ENCODE results near the gene CLHC1.

DNA sequence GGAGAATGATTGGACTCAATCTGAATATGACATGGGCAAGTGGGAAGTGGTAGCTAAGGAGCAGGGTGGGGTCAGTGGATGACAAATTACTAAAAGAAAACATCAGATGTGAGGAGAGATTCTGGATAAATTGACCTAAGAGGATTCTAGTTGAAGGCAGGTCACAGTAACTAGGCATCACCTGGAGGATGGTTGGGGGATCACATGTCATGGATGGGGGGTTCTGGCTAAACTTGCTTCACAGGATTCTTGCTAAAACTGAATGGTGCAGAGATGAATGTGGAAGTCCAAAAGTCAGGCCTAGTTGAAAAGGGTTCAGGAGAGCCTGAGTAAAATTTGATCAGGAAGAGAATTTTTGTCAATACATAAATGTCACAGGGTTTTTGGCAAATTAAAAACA, 18.3 kb downstream of the CLHC1 start:
- no peak for TF ChIP-seq TAF1 (IDR thresholded peaks at IDR 0.05; ENCODE audit: low read depth)
- no peak for TF ChIP-seq FOXM1 (IDR thresholded peaks at IDR 0.05; ENCODE audit: borderline replicate concordance, low read depth)
- TF ChIP-seq EP300 (IDR thresholded peaks at IDR 0.05; ENCODE audit: borderline replicate concordance), result no peak
- TF ChIP-seq MAX (IDR thresholded peaks at IDR 0.05), result no peak
- TF ChIP-seq EGR1 (IDR thresholded peaks at IDR 0.05), result no peak
- no peak for TF ChIP-seq CEBPB (IDR thresholded peaks at IDR 0.05)
- TF ChIP-seq, protein P1, sequence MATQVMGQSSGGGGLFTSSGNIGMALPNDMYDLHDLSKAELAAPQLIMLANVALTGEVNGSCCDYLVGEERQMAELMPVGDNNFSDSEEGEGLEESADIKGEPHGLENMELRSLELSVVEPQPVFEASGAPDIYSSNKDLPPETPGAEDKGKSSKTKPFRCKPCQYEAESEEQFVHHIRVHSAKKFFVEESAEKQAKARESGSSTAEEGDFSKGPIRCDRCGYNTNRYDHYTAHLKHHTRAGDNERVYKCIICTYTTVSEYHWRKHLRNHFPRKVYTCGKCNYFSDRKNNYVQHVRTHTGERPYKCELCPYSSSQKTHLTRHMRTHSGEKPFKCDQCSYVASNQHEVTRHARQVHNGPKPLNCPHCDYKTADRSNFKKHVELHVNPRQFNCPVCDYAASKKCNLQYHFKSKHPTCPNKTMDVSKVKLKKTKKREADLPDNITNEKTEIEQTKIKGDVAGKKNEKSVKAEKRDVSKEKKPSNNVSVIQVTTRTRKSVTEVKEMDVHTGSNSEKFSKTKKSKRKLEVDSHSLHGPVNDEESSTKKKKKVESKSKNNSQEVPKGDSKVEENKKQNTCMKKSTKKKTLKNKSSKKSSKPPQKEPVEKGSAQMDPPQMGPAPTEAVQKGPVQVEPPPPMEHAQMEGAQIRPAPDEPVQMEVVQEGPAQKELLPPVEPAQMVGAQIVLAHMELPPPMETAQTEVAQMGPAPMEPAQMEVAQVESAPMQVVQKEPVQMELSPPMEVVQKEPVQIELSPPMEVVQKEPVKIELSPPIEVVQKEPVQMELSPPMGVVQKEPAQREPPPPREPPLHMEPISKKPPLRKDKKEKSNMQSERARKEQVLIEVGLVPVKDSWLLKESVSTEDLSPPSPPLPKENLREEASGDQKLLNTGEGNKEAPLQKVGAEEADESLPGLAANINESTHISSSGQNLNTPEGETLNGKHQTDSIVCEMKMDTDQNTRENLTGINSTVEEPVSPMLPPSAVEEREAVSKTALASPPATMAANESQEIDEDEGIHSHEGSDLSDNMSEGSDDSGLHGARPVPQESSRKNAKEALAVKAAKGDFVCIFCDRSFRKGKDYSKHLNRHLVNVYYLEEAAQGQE (IDR thresholded peaks at IDR 0.05; ENCODE audit: low read depth), result no peak
